ENCODE data around the gene RNF31. TPM values are rescaled to one million over a fixed set of nuclear protein-coding genes. Genes with fewer than 3 reads are reported as not detected.
A peak's percentile ranks its signal among the peaks of the same experiment; 100 is the strongest.

RNF31 gene
- polyA plus RNA-seq, 1 experiment: 12.4 TPM

- ChIA-PET POLR2A (no interaction called here), CTCF (interaction anchor here (1.0 to 2.7 kb wide), 3 partner anchors 26 to 129 kb away, joined by 4 to 18 read pairs (median 5); partner anchors contain the start of genes EMC9 and IRF9)
- no peak for DNase-seq (ENCODE audit: low read depth)
- Histone ChIP-seq H3K36me3 (ENCODE audit: control insufficient read depth, insufficient read depth, low read length) (peaks cover 34% of the 10 kb centered on the region), H3K27me3 (ENCODE audit: control insufficient read depth, insufficient read depth, low read length) (no peaks in the 10 kb centered on the region), H3K4me3 (ENCODE audit: low read depth, low read length) (peak overlapping the region; percentile 70; the same call in 1 of the 2 replicates)
- no peak for TF ChIP-seq CTCF (IDR thresholded peaks at IDR 0.05; ENCODE audit: insufficient read depth, low read depth, low read length)
Measured at GRCh38 chr14:24187539-24187915, 40.2 kb downstream of the RNF31 start.

GRCh38 chr14:24188251-24189058 is 41.2 kb downstream of the RNF31 start, which contains the start of gene IPO4:
Gene IPO4 (minus strand): TSS chr14:24188816. CDS start chr14:24188787, 29 bp downstream.
- H3K36me3 ChIP-seq (ENCODE audit: control insufficient read depth, insufficient read depth, low read length): peaks cover 32% of the 10 kb centered on the region
- TF ChIP-seq CTCF (IDR thresholded peaks at IDR 0.05; ENCODE audit: insufficient read depth, low read depth, low read length): no peak
- peak within 1 kb of the TSS; percentile 70 for H3K4me3 ChIP-seq (ENCODE audit: low read depth, low read length)
- CTCF ChIA-PET: interaction anchor here (0.7 to 2.7 kb wide), 6 partner anchors 9 to 145 kb away, joined by 3 to 18 read pairs (median 4); partner anchors contain the start of genes EMC9, IRF9 and PSME1
- POLR2A ChIA-PET: no interaction called here
- peak; percentile 79 for DNase-seq (ENCODE audit: low read depth)
- H3K27me3 ChIP-seq (ENCODE audit: control insufficient read depth, insufficient read depth, low read length): no peaks in the 10 kb centered on the region

GRCh38 chr14:24189059-24189375 is 41.7 kb downstream of the RNF31 start:
- TF ChIP-seq CTCF (IDR thresholded peaks at IDR 0.05; ENCODE audit: insufficient read depth, low read depth, low read length): no peak
- DNase-seq (ENCODE audit: low read depth): no peak
- ChIA-PET POLR2A (no interaction called here), CTCF (interaction anchor here (0.7 to 2.7 kb wide), 5 partner anchors 28 to 144 kb away, joined by 3 to 18 read pairs (median 5); partner anchors contain the start of genes EMC9, IRF9 and PSME1)
- H3K36me3 ChIP-seq (ENCODE audit: control insufficient read depth, insufficient read depth, low read length): peaks cover 30% of the 10 kb centered on the region
- H3K27me3 ChIP-seq (ENCODE audit: control insufficient read depth, insufficient read depth, low read length): no peaks in the 10 kb centered on the region
- H3K4me3 ChIP-seq (ENCODE audit: low read depth, low read length): no peak overlapping the region

- DNase-seq (ENCODE audit: low read depth): no peak
- Histone ChIP-seq H3K36me3 (ENCODE audit: control insufficient read depth, insufficient read depth, low read length) (peaks cover 26% of the 10 kb centered on the region), H3K27me3 (ENCODE audit: control insufficient read depth, insufficient read depth, low read length) (no peaks in the 10 kb centered on the region), H3K4me3 (ENCODE audit: low read depth, low read length) (no peak overlapping the region)
- ChIA-PET POLR2A (no interaction called here), CTCF (interaction anchor here (0.7 to 2.7 kb wide), 3 partner anchors 28 to 144 kb away, joined by 3 to 18 read pairs (median 5); partner anchors contain the start of gene IRF9)
- TF ChIP-seq CTCF (IDR thresholded peaks at IDR 0.05; ENCODE audit: insufficient read depth, low read depth, low read length): no peak
Measured at GRCh38 chr14:24189460-24189859, 42.2 kb downstream of the RNF31 start.

GRCh38 chr14:24190416-24190815 is 43.1 kb downstream of the RNF31 start:
- no peak overlapping the region for H3K4me3 ChIP-seq (ENCODE audit: low read depth, low read length)
- no peaks in the 10 kb centered on the region for H3K27me3 ChIP-seq (ENCODE audit: control insufficient read depth, insufficient read depth, low read length)
- POLR2A ChIA-PET: no interaction called here
- no peak for TF ChIP-seq CTCF (IDR thresholded peaks at IDR 0.05; ENCODE audit: insufficient read depth, low read depth, low read length)
- peaks cover 21% of the 10 kb centered on the region for H3K36me3 ChIP-seq (ENCODE audit: control insufficient read depth, insufficient read depth, low read length)
- DNase-seq (ENCODE audit: low read depth): no peak
- CTCF ChIA-PET: no interaction called here

All from BJ (cell line).